Measurements from ENCODE around the gene EPHA7.

Gene EPHA7

DNA sequence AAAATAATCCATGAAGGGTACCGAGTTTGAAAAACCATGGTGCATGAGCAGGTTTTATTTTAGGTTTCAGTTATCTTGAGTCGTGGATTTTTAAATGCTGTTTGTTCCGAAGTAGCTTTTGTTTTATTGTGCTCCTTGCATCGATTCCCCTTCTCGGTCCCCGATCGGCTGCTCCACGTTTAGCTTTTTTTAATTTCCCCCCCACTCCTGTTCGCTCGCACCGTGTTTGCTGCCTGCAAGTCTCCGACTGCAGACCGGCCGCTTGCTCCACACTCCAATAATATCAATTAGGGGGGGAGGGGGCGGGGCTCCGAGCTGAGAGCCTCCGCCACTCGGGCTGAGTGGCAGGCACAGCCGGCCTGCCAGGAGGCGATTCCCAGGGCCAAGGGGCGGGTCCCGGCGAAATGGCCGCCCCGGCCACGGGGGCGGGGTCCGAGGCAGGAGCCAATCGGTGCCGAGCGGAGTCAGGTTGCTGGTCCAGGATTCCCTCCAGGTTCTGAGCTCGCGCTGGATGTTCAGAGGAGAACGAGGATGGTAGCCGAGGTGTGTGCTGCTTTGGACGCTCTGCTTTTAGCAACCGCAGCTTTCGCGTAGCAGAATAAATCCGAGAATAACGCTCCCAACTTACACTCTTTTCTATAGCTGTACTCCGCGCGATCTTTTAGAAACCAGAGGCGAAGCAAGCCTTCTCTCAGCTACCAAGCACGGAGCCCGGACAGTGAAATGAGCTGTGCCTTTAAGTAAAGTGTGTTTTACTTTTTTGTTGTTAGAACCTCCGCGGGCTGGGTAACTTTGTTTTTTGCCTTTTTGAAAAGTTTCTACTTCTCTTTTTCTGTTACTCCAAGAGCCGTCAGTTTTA is at the start of gene EPHA7:
EPHA7 (minus strand) TSS at position 256 of the 859 bp plus-strand sequence; CDS start at position 38, 218 bp downstream.
- DNase-seq = peak; percentile 47

DNA sequence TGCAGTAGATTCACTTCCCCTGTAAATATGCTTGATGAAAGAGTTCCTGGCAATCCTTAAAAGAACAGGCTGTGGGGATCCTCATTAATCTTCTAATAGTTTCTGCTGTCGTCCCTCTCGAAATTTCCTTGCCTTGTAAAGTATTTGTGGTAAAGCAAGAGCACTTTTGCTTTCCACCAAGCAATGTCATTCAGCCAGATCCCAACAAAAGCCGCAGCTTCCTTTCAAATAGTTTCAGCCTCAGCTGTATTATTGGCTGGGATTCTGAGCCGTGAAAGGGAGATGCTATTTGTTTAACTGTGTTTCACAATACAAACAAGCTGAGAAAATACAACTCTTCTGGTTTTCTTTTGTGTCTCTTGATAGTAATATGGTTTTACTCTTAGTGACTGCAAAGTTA is 48.9 kb upstream of the EPHA7 start:
- DNase-seq = no peak

DNA sequence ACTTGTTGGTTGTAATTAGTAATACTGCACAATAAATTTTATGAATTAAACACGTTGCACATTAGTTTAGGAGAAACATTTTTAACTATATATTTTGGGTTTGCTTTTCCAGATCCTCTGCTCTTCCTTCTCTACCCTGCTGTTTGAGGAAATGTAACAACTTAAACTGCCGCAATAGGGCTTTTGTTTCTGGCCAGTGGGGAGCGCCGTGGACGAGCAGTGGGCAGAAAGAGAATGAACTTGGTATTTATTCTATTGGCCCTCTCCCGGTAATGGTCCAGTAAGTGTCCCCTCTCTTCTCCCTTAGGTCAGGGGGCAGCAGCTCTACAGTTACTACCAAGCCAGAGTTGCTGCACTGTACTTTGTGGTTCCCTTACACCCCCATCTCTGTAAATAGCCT is 35.2 kb upstream of the EPHA7 start:
- no peak for DNase-seq

DNA sequence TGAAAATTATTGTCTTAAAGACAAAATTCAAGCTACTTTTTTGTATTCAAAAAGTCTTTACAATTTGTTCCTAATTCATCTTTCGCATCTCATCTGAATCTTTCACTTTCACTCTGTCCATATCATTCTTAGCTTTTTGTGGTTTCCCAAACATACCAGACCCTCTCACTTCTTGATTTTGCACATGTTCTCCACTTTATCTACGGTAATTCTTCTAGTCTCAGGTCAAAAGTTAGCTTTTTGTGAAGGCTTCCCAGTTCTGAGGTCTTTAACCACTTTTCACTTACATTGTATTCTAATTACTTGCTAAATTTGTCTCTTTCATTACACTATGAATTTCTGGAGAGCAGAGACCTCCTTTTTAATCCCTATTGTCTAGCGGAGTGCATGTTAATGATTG is 34.6 kb upstream of the EPHA7 start:
- no peak for DNase-seq

DNA sequence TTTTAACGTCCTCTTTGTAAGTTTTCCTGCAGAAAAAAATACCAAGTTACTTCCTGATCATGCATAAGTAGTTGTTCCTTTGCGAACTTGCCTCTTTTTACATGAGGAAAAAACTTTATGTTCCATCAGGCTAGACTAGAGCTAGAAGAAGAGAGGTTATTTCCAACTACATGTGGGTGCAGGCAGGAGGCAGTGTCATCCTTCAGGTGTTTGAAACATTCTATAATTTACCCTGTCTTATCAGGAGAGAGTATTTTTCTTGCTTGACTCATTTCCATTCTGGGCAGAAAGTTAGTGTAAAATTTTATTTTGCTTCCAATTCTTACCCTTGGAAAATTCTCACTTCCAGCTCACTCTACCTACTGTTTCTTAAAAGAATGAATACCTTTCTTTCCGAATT is 28.5 kb upstream of the EPHA7 start:
- no peak for DNase-seq

DNA sequence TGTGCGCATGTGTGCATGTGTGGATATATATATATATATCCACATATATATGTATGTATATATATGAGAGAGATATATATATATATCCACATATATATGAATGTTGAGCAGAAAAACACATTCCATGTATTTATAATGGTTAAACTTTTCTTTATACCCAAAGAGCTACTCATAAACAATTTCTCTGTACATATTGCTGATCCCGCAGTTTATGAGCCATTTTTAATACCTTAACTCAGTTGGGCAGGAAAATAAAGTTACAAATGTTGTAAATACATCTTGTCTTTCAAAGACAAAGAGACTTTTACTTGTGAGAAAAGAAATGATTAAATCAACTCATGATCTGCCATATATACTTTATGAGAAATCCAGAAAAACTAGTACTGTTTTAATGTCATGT is 18.1 kb upstream of the EPHA7 start:
- no peak for DNase-seq

DNA sequence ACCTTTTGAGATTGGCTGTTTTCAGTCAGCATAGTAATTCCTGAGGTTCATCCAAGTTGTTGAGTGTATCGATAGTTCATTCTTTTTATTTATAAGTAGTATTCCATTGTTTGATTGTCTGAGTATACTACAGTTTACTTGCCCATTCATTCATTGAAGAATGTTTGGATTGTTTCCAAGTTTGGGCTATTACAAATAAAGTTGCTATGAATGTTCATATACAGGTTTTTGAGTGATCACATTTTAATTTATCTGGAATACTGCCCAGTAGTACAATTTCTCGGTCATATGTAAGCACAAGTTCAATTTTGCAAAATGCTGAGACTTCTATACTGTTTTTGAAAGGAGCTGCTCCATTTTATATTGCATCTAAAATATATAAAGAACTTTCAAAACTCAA is 14.2 kb upstream of the EPHA7 start:
- no peak for DNase-seq

DNA sequence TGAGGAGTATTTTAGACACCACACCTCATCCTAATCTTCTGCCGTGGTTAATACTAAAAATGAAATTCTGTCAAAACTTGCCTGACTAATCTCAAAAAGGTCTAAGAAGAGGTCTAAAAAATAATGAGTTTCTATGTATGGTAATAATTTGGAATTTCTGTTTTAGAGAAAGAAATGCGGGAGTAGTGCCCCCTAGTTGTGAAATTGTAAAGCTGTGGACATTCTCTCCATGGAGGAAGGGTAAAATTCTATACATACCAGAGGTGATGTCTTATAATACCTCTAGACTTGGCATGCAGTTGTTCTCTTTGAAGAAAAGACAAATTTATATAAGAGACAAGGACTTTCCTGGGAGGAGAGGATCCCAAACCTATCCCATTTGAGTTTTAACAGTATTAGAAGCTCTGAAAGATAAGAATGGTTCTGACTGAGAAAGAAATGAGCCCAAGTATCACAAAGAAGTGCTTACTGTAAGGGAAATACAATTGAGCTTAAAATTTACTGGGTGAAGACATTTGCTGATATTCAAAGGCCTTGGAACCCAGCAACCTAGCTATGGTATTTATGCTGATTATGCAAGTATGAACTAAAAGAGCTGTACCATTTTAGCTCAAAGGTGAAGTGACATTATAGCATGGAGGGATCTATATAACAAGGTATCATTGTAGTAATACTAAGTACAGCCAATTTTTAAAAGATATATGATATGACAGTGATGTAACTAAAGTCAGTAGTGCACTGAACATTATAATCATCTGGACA is 5.1 kb upstream of the EPHA7 start:
- DNase-seq = no peak

DNA sequence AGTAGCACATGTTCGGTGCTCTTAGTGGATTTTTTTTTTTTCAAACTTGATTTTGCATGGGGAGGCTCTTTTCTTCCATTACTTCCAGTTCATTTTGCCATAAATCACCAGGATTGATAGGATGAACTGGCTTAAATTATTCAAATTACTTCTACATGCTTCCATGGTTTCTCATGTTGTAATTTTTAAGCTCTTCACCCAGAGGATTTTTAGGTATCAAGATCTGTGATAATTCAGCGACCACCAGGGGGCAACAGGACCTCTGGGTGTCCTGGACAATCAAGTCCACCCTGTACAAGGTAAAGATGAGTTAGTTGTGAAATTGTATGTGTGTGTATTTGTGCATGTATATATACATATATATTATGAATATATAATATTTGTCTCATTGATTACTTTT is 4.2 kb upstream of the EPHA7 start:
- peak; percentile 8 for DNase-seq

DNA sequence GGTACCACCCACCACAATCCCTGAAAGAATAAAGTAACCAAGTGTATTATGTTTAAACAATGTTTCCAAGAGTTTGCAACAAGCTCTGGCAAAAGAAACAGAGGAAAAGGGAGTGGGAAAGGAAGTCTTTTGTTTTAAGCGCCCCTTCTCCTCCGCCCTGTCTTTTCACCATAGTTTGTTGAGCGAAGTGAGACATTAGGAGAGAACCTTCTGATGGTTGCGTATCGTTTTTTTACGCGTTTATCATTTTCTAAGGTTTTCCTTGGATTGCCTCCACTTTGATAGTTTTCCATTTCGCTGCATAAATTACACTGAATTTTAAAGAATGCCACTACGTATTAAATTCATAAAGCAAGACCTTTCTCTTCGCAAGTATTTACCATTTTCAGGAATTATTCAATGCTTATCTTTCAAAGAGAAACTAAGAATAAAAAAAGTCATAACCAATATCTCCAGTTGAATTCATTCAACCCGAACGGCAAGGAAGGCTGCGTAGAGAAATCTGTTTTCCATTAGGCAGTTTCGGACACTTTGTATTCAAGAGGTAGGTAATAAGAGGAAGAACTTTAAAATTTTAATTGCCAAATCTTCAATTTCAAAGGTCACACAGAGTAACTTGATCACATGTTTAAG is 920 bp upstream of the EPHA7 start:
- DNase-seq = no peak

DNA sequence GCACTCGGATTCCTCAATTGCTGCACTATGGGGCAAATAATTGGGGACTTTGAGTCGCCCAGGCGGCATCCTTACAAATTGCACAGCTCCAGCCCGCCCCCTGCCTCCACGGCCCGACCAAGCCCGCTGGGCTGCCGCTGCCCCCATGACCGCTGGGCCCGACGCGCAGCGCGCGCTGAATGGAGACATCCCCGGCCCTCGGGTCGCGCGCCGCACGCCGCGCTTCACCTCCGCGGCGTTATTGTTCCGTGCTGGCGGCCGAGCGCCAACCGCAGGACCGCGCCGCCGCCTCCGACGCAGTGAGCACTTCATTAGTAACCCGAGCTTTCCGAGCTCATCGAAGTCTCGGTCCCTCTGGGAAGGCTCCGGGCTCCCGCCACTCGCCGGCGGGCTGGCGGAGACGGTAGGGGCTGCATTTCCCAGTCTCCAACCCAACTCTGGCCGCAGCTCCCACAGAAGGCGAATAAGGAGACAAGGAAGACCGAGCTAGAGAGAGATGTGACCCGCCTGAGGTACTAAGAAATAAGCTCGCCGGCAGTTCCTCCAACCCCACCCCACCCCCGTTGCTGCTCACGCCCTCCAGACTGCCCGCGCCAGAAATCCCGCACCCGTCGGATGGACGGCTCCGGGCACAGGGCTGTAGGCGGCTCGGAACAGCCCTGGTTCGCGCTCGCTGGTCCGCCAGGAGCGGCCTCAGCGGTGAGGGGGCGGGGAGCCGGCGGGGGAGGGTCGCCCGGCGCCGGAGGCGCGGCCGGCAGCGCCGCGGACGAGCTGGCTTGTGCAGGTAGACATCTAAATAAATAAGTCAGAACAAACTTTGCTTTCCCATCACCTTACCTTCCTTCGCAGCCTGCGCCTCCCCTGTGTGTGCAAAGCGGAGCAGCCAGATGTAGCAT is 703 bp downstream of the EPHA7 start:
- DNase-seq = no peak

DNA sequence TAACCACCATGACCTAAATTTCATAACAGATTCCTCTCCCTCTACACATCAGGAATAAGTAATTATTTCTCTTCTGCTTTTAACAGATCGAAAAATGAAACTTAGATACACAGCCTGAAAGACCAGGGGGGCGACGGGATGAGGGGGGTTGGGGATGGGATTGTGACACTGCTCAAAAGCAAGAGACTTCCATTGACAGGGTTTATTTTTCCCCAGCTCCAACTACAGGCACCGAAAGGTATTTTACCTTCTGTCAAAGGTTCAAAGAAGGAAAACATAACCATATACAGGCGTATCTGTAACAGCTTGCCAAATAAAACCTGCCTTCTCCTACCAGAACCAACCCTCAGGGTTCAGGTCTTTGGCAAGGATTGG is 1.3 kb downstream of the EPHA7 start:
- no peak for DNase-seq

DNA sequence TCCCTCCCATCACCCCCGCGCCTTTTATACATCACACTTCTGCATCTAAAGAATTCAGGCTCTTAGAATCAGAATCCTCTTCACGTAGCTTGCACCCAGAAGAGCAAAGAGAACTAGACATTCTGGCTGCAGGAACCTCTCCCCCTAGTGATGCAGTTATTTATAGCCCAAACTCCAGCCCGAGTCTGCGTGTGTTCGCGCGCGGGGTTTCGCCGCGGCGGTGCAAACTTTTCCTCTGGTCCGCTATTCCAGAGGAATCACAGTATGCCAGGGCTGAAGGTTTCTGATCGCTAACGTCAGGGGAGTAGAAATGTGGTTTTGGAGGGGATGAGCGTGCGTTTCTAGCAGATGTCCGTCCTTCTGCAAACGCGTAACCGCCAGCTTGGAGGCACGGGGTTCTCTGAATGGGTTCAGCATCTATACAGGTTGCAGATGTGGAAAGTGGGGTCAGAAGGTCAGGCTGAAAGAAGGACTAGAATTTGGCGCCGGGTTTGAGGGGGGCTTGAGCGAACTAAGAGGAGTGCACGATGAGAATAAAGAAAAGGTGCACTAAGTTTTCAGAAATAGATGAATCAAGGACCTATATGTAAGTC is 1.8 kb downstream of the EPHA7 start:
- no peak for DNase-seq

DNA sequence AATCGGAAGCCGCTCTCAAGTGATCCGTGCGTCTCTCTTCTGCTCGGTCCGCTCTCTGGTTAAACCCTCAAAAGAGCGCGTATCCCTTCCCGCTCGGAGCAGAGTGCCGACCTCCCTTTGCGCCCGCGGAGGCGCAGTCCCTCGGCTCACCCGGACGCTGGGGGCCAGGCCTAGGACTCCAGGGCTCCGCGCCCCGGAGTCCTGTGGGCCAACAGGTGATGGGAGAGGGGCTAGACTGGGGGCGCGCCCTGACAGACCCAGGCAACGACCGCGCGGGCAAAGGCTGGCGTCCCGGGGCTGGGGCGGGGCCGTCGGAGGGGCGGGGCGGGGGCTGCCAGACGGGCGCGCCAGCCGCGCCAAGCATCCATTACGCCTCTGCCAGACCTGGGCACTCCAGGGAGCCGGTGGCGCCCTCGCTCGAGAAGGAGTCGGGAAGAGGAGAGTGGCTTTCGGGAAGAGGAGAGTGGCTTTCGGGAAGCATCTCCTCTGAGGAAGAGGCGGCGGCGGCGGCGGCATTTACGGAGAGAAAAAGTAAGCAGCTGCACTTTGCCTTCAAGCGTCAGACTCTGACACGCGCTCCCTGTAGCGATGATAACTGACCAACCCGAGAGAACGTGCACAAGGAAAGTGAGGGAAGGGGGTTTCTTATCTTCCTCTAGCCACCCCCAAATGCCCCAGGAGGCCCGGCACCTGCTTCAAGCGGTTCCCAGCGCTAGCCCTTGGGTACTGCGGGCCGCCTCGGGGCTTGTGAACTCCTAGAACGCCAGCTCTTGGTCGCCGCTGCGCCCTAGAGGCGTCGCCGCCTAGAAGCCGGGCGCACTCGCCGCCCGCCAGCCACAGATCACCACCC is 2.6 kb downstream of the EPHA7 start:
- no peak for DNase-seq

DNA sequence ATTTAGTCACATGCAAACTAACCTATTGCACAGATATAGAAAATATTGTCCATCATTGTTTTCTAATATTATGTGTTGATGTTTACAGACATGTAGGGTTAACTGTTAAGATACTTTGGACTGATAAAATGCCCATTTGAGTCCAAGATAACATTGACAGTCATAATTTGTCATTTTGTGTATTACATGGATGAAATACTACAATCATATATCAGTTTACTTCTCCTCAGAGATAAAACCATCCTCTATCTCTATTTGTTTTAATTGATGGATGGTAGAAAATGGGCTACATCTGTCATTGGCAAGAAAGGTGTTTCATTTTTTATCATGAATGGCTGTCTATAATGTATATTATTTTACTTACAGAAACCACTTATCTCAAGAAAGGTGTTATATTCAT is 6.2 kb downstream of the EPHA7 start:
- no peak for DNase-seq

DNA sequence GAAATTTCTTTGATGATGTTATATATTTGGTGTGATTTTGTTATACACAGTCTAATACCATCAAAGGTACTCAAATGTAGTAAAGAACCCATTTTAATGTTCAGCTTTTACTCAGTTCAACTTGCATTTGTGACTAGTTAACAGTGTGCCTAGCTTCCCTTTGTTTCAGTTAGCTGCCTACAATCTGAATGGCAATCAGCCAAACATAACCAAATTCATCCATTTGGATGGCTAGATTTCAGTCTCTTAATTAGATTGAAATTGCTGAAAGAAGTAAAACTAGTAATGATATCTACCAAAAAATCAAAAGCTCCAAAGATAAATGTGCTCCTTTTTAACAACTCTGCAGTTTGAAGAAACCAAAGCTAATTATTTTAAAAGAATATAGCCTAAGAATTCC is 6.9 kb downstream of the EPHA7 start:
- no peak for DNase-seq

DNA sequence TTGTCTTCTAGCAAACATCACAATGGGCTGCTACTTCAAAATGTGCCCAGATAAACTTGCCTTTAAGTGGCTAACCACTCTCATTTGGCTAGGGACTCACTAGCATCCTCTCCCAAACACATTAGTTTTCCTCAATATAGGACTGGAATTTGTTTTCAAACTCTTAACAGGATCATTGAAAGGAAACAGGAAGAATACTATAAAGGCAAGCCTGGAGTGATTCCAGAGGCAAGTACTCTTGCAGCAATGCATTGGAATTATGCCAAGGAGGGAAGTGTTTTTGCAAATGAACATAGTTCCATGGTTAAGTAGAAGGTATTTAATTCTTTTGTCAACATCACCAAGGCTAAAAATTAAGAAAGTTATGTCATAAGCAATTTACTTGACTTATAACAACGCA is 12.2 kb downstream of the EPHA7 start:
- DNase-seq = no peak

DNA sequence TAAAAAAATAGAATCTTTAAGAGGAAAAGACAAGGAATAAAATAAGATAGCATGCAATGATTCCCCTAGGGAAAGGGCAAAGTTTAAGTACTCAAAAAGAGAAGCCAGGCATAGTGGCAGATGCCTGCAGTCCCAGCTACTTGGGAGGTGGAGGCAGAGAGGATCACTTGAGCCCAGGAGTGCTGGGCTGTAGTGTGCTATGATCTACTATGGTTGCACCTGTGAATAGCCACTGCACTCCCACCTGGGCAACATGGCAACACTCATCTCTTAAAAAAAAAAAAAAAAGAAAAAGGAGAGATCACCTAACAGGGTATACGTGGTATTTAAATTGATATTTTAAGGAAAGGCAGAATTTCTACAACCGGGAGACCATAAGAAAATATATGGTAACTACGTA is 16.0 kb downstream of the EPHA7 start:
- no peak for DNase-seq

DNA sequence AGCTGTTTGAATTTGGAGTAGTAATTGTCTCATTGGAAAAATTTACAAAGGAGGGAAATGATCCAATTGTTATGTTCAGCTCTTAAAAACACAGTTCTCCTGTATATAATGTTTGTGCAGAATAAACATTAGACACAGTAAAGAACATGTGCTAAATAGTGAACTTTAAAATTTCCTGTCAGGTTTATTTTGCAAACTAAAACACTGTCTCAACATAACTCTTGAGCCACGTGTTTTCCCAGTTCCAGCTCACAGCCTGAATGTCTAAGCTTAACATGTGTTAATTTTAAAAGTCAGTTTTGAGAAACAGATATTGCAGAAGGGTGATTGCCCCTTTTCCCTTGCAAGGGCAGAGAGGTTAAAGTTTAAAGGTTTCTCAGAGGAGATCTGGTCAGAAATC is 20.6 kb downstream of the EPHA7 start:
- DNase-seq = no peak

DNA sequence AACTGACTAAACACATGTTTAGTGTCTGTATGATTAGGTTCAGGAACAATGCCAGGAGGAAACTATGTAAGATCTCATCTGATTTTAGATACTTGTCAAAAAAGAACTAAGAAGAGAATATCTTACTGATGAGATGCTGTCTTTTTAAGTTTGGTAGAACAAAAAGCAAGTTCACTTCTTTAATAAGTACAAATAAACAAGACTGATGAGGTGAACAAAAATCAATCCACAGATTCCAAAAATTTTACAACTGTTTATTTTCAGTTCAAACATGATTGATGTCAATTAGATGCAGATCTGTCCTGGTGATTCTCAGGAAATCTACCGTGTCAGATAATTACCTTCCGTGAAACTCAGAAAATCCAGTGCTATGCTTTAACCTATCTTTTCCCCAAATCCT is 24.9 kb downstream of the EPHA7 start:
- DNase-seq = no peak

DNA sequence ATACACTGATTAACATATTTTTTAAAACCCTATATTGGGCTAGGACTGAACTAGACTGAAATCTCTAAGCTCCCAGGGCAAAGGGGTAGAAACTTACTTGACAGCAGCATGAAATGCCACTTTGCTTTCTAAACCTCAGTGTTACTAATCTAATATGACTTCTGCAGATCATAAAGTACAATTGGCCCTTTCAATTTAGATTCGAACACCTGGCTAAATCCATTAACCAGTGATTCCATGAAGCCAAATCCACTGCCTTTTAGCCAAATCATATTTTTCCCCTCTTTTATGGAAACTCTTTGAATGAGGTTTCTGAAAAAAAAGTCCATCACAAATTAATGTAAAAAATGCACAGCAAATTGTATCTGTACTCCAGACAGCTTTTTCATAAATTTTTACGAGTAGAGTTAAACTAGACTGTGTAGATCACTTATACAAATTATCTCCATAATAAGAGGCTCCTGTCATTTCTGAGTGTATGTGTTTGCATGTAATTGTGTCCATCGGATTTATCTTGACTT is 25.7 kb downstream of the EPHA7 start:
- DNase-seq = no peak

Measured in stimulated activated CD4-positive, alpha-beta T cell treated with anti-CD3 and anti-CD28 coated beads, Interleukin-1b, Interleukin-23, amount 100 ng/mL, for 48 hours (primary cell).